ENCODE data around the gene GSE1.

Gene GSE1

GRCh38 chr16:85662976-85663830 is 50.1 kb downstream of the GSE1 start:
- Histone ChIP-seq H3K9me3 (ENCODE audit: control insufficient read depth in 1 of 2, low read length in 2 of 2) (no peaks in the 10 kb centered on the region), H3K36me3 (ENCODE audit: control insufficient read depth in 1 of 2, insufficient read depth in 2 of 2, low read length in 2 of 2) (peaks cover 55 to 82% of the 10 kb centered on the region in 2 donors), H3K4me1 (ENCODE audit: control insufficient read depth in 1 of 2, insufficient read depth in 2 of 2, low read length in 2 of 2) (peaks cover 0 to 10% of the 10 kb centered on the region in 2 donors), H3K27ac (ENCODE audit: low read length) (no peak overlapping the region), H3K27me3 (ENCODE audit: low read depth, low read length) (no peaks in the 10 kb centered on the region), H3K4me3 (ENCODE audit: low read depth in 1 of 2, low read length in 2 of 2) (no peak overlapping the region)

- no peak overlapping the region for H3K27ac ChIP-seq (ENCODE audit: low read length)
- H3K27me3 ChIP-seq (ENCODE audit: low read depth, low read length) = no peaks in the 10 kb centered on the region
These were observed 50.8 kb downstream of the GSE1 start for GRCh38 chr16:85663891-85664321.

GRCh38 chr16:85664580-85665372 is 51.7 kb downstream of the GSE1 start:
- Histone ChIP-seq H3K27ac (ENCODE audit: low read length) (no peak overlapping the region), H3K27me3 (ENCODE audit: low read depth, low read length) (no peaks in the 10 kb centered on the region), H3K4me3 (ENCODE audit: low read depth in 1 of 2, low read length in 2 of 2) (no peak overlapping the region), H3K36me3 (ENCODE audit: control insufficient read depth in 1 of 2, insufficient read depth in 2 of 2, low read length in 2 of 2) (peaks cover 61 to 84% of the 10 kb centered on the region in 2 donors), H3K4me1 (ENCODE audit: control insufficient read depth in 1 of 2, insufficient read depth in 2 of 2, low read length in 2 of 2) (peaks cover 0 to 9% of the 10 kb centered on the region in 2 donors), H3K9me3 (ENCODE audit: control insufficient read depth in 1 of 2, low read length in 2 of 2) (no peaks in the 10 kb centered on the region)

More at GRCh38 chr16:85663891-85664321, 50.8 kb downstream of the GSE1 start:
- Histone ChIP-seq H3K4me3 (ENCODE audit: low read depth in 1 of 2, low read length in 2 of 2) (no peak overlapping the region), H3K4me1 (ENCODE audit: control insufficient read depth in 1 of 2, insufficient read depth in 2 of 2, low read length in 2 of 2) (peaks cover 0 to 10% of the 10 kb centered on the region in 2 donors), H3K9me3 (ENCODE audit: control insufficient read depth in 1 of 2, low read length in 2 of 2) (no peaks in the 10 kb centered on the region), H3K36me3 (ENCODE audit: control insufficient read depth in 1 of 2, insufficient read depth in 2 of 2, low read length in 2 of 2) (peaks cover 53 to 82% of the 10 kb centered on the region in 2 donors)

- Histone ChIP-seq H3K9me3 (ENCODE audit: control insufficient read depth in 1 of 2, low read length in 2 of 2) (no peaks in the 10 kb centered on the region), H3K36me3 (ENCODE audit: control insufficient read depth in 1 of 2, insufficient read depth in 2 of 2, low read length in 2 of 2) (peaks cover 63 to 89% of the 10 kb centered on the region in 2 donors), H3K27me3 (ENCODE audit: low read depth, low read length) (no peaks in the 10 kb centered on the region), H3K4me3 (ENCODE audit: low read depth in 1 of 2, low read length in 2 of 2) (no peak overlapping the region), H3K27ac (ENCODE audit: low read length) (no peak overlapping the region), H3K4me1 (ENCODE audit: control insufficient read depth in 1 of 2, insufficient read depth in 2 of 2, low read length in 2 of 2) (peaks cover 0 to 6% of the 10 kb centered on the region in 2 donors)
These were observed 52.2 kb downstream of the GSE1 start for GRCh38 chr16:85665373-85665740.

GRCh38 chr16:85665929-85666328 is 52.8 kb downstream of the GSE1 start:
- no peak overlapping the region for H3K27ac ChIP-seq (ENCODE audit: low read length)
- H3K36me3 ChIP-seq (ENCODE audit: control insufficient read depth in 1 of 2, insufficient read depth in 2 of 2, low read length in 2 of 2) = peaks cover 63 to 93% of the 10 kb centered on the region in 2 donors
- no peak overlapping the region for H3K4me3 ChIP-seq (ENCODE audit: low read depth in 1 of 2, low read length in 2 of 2)
- H3K27me3 ChIP-seq (ENCODE audit: low read depth, low read length) = no peaks in the 10 kb centered on the region
- H3K9me3 ChIP-seq (ENCODE audit: control insufficient read depth in 1 of 2, low read length in 2 of 2) = no peaks in the 10 kb centered on the region
- H3K4me1 ChIP-seq (ENCODE audit: control insufficient read depth in 1 of 2, insufficient read depth in 2 of 2, low read length in 2 of 2) = peaks cover 0 to 6% of the 10 kb centered on the region in 2 donors

GRCh38 chr16:85667261-85667660 is 54.1 kb downstream of the GSE1 start:
- H3K27me3 ChIP-seq (ENCODE audit: low read depth, low read length) = no peaks in the 10 kb centered on the region
- peaks cover 69 to 96% of the 10 kb centered on the region in 2 donors for H3K36me3 ChIP-seq (ENCODE audit: control insufficient read depth in 1 of 2, insufficient read depth in 2 of 2, low read length in 2 of 2)
- H3K27ac ChIP-seq (ENCODE audit: low read length) = no peak overlapping the region
- H3K9me3 ChIP-seq (ENCODE audit: control insufficient read depth in 1 of 2, low read length in 2 of 2) = no peaks in the 10 kb centered on the region
- H3K4me1 ChIP-seq (ENCODE audit: control insufficient read depth in 1 of 2, insufficient read depth in 2 of 2, low read length in 2 of 2) = peaks cover 0 to 6% of the 10 kb centered on the region in 2 donors
- no peak overlapping the region for H3K4me3 ChIP-seq (ENCODE audit: low read depth in 1 of 2, low read length in 2 of 2)

GRCh38 chr16:85667841-85668413 is 54.8 kb downstream of the GSE1 start:
- H3K4me3 ChIP-seq (ENCODE audit: low read depth in 1 of 2, low read length in 2 of 2) = no peak overlapping the region
- peaks cover 0 to 6% of the 10 kb centered on the region in 2 donors for H3K4me1 ChIP-seq (ENCODE audit: control insufficient read depth in 1 of 2, insufficient read depth in 2 of 2, low read length in 2 of 2)
- no peak overlapping the region for H3K27ac ChIP-seq (ENCODE audit: low read length)
- H3K27me3 ChIP-seq (ENCODE audit: low read depth, low read length) = no peaks in the 10 kb centered on the region
- H3K36me3 ChIP-seq (ENCODE audit: control insufficient read depth in 1 of 2, insufficient read depth in 2 of 2, low read length in 2 of 2) = peaks cover 71 to 94% of the 10 kb centered on the region in 2 donors
- no peaks in the 10 kb centered on the region for H3K9me3 ChIP-seq (ENCODE audit: control insufficient read depth in 1 of 2, low read length in 2 of 2)

- H3K27me3 ChIP-seq (ENCODE audit: low read depth, low read length) = no peaks in the 10 kb centered on the region
- H3K36me3 ChIP-seq (ENCODE audit: control insufficient read depth in 1 of 2, insufficient read depth in 2 of 2, low read length in 2 of 2) = peaks cover 63 to 85% of the 10 kb centered on the region in 2 donors
- no peak overlapping the region for H3K4me3 ChIP-seq (ENCODE audit: low read depth in 1 of 2, low read length in 2 of 2)
- no peak overlapping the region for H3K27ac ChIP-seq (ENCODE audit: low read length)
- no peaks in the 10 kb centered on the region for H3K9me3 ChIP-seq (ENCODE audit: control insufficient read depth in 1 of 2, low read length in 2 of 2)
- H3K4me1 ChIP-seq (ENCODE audit: control insufficient read depth in 1 of 2, insufficient read depth in 2 of 2, low read length in 2 of 2) = peaks cover 4% of the 10 kb centered on the region in 2 donors
These were observed 55.7 kb downstream of the GSE1 start for GRCh38 chr16:85668676-85669424.

GRCh38 chr16:85670840-85671239 is 57.7 kb downstream of the GSE1 start:
- Histone ChIP-seq H3K9me3 (ENCODE audit: control insufficient read depth in 1 of 2, low read length in 2 of 2) (no peaks in the 10 kb centered on the region), H3K36me3 (ENCODE audit: control insufficient read depth in 1 of 2, insufficient read depth in 2 of 2, low read length in 2 of 2) (peaks cover 63 to 74% of the 10 kb centered on the region in 2 donors), H3K4me1 (ENCODE audit: control insufficient read depth in 1 of 2, insufficient read depth in 2 of 2, low read length in 2 of 2) (peaks cover 0 to 8% of the 10 kb centered on the region in 2 donors), H3K27me3 (ENCODE audit: low read depth, low read length) (no peaks in the 10 kb centered on the region), H3K4me3 (ENCODE audit: low read depth in 1 of 2, low read length in 2 of 2) (no peak overlapping the region), H3K27ac (ENCODE audit: low read length) (no peak overlapping the region)

- H3K4me3 ChIP-seq (ENCODE audit: low read depth in 1 of 2, low read length in 2 of 2) = no peak overlapping the region
- peak overlapping the region; percentile 17 for H3K27ac ChIP-seq (ENCODE audit: low read length)
- peaks cover 0 to 8% of the 10 kb centered on the region in 2 donors for H3K4me1 ChIP-seq (ENCODE audit: control insufficient read depth in 1 of 2, insufficient read depth in 2 of 2, low read length in 2 of 2)
- no peaks in the 10 kb centered on the region for H3K9me3 ChIP-seq (ENCODE audit: control insufficient read depth in 1 of 2, low read length in 2 of 2)
- H3K36me3 ChIP-seq (ENCODE audit: control insufficient read depth in 1 of 2, insufficient read depth in 2 of 2, low read length in 2 of 2) = peaks cover 44 to 45% of the 10 kb centered on the region in 2 donors
- H3K27me3 ChIP-seq (ENCODE audit: low read depth, low read length) = no peaks in the 10 kb centered on the region
These were observed 60.7 kb downstream of the GSE1 start for GRCh38 chr16:85673529-85674417.

Measured in muscle layer of duodenum (tissue), 2 donors.